ENCODE data around the gene ALOX12.

The ALOX12 gene

GRCh38 chr17:7003745-7004144, 7.9 kb downstream of the ALOX12 start:
- no peak for DNase-seq

- DNase-seq, result no peak
Measured at GRCh38 chr17:7004398-7005253, 8.8 kb downstream of the ALOX12 start.

DNA sequence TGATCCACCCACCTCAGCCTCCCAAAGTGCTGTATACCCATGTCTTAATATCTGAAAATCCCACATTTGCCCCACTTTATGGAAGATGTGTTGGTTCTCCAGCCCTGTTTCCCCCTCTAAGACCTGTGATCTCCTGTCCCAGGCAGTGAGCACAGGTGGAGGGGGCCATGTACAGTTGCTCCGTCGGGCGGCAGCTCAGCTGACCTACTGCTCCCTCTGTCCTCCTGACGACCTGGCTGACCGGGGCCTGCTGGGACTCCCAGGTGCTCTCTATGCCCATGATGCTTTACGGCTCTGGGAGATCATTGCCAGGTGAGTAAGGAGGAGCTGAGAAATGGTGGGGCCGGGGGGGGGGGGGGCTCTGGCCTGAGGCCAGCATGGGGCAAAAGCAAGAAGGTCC, 9.9 kb downstream of the ALOX12 start:
- no peak for DNase-seq

GRCh38 chr17:7007143-7007542, 11.3 kb downstream of the ALOX12 start:
- no peak for DNase-seq

GRCh38 chr17:7010523-7010922, 14.7 kb downstream of the ALOX12 start:
- DNase-seq, result no peak

DNA sequence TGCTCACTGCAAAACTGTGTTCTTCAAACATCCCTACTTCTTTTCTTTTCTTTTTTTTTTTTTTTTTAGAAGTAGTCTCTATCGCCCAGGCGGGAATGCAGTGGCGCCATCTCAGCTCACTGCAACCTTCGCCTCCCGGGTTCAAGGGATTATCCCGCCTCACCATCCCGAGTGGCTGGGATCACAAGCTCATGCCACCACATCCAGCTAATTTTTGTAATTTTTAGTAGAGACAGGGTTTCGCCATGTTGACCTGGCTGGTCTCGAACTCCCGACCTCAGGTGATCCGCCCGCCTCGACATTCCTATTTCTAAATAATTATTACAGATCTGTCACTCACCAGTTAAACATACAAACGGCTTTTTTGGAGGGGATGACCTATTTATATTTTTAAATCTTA, 15.6 kb downstream of the ALOX12 start:
- no peak for DNase-seq

- no peak for DNase-seq
Measured at GRCh38 chr17:7011942-7012254, 16.0 kb downstream of the ALOX12 start.

GRCh38 chr17:7014261-7014994, 18.6 kb downstream of the ALOX12 start:
- DNase-seq, result peak; percentile 97

- peak; percentile 64 for DNase-seq
Measured at GRCh38 chr17:7014995-7015958, 19.4 kb downstream of the ALOX12 start.

GRCh38 chr17:7016418-7016817, 20.6 kb downstream of the ALOX12 start:
- no peak for DNase-seq

DNA sequence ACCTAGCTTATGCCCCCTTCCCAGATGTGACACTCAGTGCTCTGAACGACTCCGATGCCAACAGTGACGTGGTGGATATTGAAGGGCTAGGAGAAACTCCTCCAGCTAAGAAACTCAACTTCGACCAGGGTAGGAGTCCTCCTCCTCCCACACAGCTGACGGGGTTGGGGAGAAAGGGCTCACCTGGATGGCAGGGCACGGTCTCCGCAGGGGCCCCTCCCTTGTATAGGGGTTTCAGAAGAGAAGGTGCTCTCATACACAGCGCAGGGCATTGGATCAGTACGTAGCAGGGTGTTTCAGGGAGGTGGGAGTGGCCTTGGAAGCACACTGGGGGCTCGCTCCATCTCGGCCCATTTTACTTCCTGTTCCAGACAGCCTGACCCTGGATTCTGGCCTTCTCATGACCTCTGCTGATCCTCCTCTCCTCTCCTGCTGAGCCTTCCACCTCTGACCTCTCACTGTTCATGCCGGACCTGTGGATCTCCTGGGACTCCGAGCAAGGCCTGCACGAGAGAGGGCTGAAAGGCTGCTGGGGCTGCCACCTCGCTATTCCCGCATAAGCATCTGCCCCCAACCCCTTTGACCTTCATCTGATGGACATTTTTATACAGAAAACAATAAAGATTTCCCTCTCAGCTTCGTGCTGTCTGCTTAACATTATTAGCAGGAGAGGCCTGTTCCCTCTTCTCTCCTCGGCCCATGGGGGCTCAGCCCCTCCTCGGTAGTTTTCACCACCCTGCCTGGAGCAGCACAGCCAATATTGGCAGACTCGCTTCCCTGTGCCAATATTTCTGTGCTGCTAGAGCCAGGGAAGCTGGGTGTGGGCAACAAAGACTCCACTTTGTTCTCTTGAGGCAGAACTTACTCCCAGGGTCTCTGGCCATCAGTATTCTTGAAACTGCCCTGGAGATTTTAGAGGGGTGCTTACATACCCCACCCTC, 21.3 kb downstream of the ALOX12 start:
- DNase-seq, result no peak

DNA sequence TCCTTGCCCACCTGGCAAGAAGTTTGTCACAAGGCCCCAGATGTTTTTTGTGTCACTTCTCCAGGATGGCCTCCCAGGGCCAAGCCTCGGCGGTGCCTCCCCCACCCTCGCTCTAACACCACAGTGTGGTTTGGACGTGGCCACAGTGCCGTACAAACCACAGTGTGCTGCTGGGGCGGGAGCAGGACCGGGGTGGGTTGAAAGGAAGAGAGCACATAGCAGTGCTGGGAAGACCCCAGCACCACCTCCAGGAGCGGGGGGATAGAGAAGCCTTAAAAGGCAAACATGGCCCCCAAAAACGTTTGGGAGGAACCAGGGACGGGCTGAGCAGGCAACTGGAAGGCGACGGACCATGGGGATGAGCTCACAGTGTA, 22.0 kb downstream of the ALOX12 start:
- DNase-seq, result no peak

GRCh38 chr17:7018331-7018964, 22.6 kb downstream of the ALOX12 start:
- no peak for DNase-seq

GRCh38 chr17:7019367-7019766, 23.5 kb downstream of the ALOX12 start:
- no peak for DNase-seq

- DNase-seq, result no peak
Measured at GRCh38 chr17:7019839-7020519, 24.1 kb downstream of the ALOX12 start.

- no peak for DNase-seq
Measured at GRCh38 chr17:7020894-7021664, 25.2 kb downstream of the ALOX12 start.

DNA sequence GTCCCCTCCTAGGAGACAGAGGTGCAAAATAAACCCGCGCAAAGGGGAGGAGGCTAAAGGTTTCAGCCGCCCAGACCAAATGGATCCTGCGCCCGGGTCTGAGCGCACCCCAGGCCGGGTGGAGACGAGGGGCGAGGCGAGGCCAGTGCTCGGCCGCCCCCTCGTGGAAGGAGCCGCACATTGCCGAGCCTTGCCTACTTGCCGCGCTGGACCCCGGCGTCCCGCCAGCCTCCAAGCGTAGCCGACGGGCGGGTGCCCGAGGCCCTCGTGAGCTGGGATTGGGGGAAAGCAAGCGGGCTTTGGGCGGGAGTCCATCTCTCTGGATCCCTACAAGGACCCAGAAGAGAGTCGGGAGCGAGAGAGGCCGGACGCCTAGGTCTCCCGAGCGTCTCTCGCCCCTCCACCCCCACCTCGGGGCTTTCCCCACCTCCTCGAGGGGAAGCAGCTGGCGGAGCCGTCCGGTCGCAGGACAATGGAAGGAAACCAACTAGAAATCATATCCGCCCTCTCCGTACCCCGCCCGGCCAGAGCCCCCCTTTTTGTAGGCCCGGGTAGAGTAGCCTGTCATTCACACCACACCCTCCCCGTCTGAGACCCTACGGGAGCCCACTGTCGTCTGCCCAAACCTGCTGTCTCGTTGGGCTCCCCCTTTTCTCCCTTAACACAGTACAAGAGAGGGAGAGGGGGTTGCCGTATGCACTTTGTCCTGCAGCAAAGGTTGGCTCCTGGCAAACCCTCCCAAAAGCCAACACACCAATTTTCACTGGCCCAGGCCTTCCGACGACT, 26.3 kb downstream of the ALOX12 start:
- peak; percentile 63 for DNase-seq

- DNase-seq, result no peak
Measured at GRCh38 chr17:7022781-7023571, 27.1 kb downstream of the ALOX12 start, which contains the start of gene BCL6B. Gene BCL6B, plus strand, starts transcription at chr17:7023050. Its CDS starts 622 bp downstream, at chr17:7023672.
